GM12892 (cell line): ENCODE results near the gene DNER.

Experiments
- POLR2A ChIP-seq: IDR thresholded peaks from 2 replicates; pipeline ENCODE4 v1.6.1; 2011; ENCODE audit warnings: low read depth, low read length, control low read depth
- POLR2AphosphoS5 ChIP-seq: IDR thresholded peaks from 2 replicates; pipeline ENCODE4 v1.6.1; 2011; ENCODE audit warnings: low read depth, low read length, control low read depth
- TAF1 ChIP-seq: IDR thresholded peaks from 2 replicates; pipeline ENCODE4 v1.6.1; 2011; ENCODE audit warnings: low read depth, mild to moderate bottlenecking, control low read depth, low read length, borderline replicate concordance

DNA sequence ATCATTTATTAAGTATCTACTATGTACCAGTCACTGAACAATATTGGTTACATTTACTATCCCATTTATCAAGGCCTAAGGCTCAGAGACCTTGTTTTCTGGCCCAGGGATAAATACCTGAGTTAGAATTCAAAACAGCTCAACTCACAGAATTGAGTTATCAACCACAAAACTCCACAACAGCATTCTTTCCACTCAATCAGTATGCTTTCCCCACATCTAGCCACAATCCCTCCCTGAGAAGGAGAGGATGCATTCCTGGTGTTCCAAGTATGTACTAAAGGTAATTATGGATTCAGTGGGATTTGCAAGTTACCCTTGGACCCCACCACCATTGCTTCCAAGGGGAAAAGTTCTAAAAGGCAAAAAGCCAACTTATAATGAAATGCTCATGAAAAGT is 339.1 kb downstream of the DNER start:
- TF ChIP-seq POLR2AphosphoS5 (no peak), POLR2A (no peak), TAF1 (no peak)
